ENCODE data around the gene DNAAF5. TPM values are rescaled to one million over a fixed set of nuclear protein-coding genes. Genes with fewer than 3 reads are reported as not detected.

The DNAAF5 gene
- total RNA-seq, 1 donor from 2014 or later = 15.3 TPM

GRCh38 chr7:774161-775109 is 47.9 kb downstream of the DNAAF5 start:
- peak; percentile 99 for TF ChIP-seq CTCF (IDR thresholded peaks at IDR 0.05)
- no peaks in the 10 kb centered on the region for H3K9me3 Mint-ChIP-seq (ENCODE audit: low read depth)
- no peak overlapping the region for H3K4me3 Mint-ChIP-seq (ENCODE audit: unreplicated experiment)
- DNase-seq (ENCODE audit: low spot score) = no peak
- peaks cover 10% of the 10 kb centered on the region for H3K36me3 Mint-ChIP-seq (ENCODE audit: low read depth)
- H3K27me3 Mint-ChIP-seq (ENCODE audit: low read depth) = no peaks in the 10 kb centered on the region
- peaks cover 31% of the 10 kb centered on the region for H3K4me1 Mint-ChIP-seq (ENCODE audit: low read depth)
- no peak overlapping the region for H3K27ac Mint-ChIP-seq (ENCODE audit: unreplicated experiment)

- Mint-ChIP-seq H3K4me1 (ENCODE audit: low read depth) (peaks cover 43% of the 10 kb centered on the region), H3K27ac (ENCODE audit: unreplicated experiment) (no peak overlapping the region), H3K36me3 (ENCODE audit: low read depth) (peaks cover 10% of the 10 kb centered on the region), H3K9me3 (ENCODE audit: low read depth) (no peaks in the 10 kb centered on the region), H3K27me3 (ENCODE audit: low read depth) (no peaks in the 10 kb centered on the region), H3K4me3 (ENCODE audit: unreplicated experiment) (no peak overlapping the region)
- no peak for TF ChIP-seq CTCF (IDR thresholded peaks at IDR 0.05)
- DNase-seq (ENCODE audit: low spot score) = no peak
These were observed 49.9 kb downstream of the DNAAF5 start for GRCh38 chr7:776381-776780.

- H3K27ac Mint-ChIP-seq (ENCODE audit: unreplicated experiment) = no peak overlapping the region
- H3K4me1 Mint-ChIP-seq (ENCODE audit: low read depth) = peaks cover 44% of the 10 kb centered on the region
- no peaks in the 10 kb centered on the region for H3K9me3 Mint-ChIP-seq (ENCODE audit: low read depth)
- H3K4me3 Mint-ChIP-seq (ENCODE audit: unreplicated experiment) = no peak overlapping the region
- H3K27me3 Mint-ChIP-seq (ENCODE audit: low read depth) = no peaks in the 10 kb centered on the region
- peaks cover 10% of the 10 kb centered on the region for H3K36me3 Mint-ChIP-seq (ENCODE audit: low read depth)
- DNase-seq (ENCODE audit: low spot score) = no peak
- no peak for TF ChIP-seq CTCF (IDR thresholded peaks at IDR 0.05)
These were observed 50.7 kb downstream of the DNAAF5 start for GRCh38 chr7:776992-777727.

- TF ChIP-seq CTCF (IDR thresholded peaks at IDR 0.05) = no peak
- Mint-ChIP-seq H3K27ac (ENCODE audit: unreplicated experiment) (no peak overlapping the region), H3K4me1 (ENCODE audit: low read depth) (peaks cover 44% of the 10 kb centered on the region), H3K36me3 (ENCODE audit: low read depth) (peaks cover 11% of the 10 kb centered on the region), H3K27me3 (ENCODE audit: low read depth) (no peaks in the 10 kb centered on the region), H3K4me3 (ENCODE audit: unreplicated experiment) (no peak overlapping the region), H3K9me3 (ENCODE audit: low read depth) (no peaks in the 10 kb centered on the region)
- DNase-seq (ENCODE audit: low spot score) = no peak
These were observed 51.2 kb downstream of the DNAAF5 start for GRCh38 chr7:777728-778078.

GRCh38 chr7:778271-778967 is 51.9 kb downstream of the DNAAF5 start:
- no peak overlapping the region for H3K27ac Mint-ChIP-seq (ENCODE audit: unreplicated experiment)
- peaks cover 44% of the 10 kb centered on the region for H3K4me1 Mint-ChIP-seq (ENCODE audit: low read depth)
- peaks cover 16% of the 10 kb centered on the region for H3K36me3 Mint-ChIP-seq (ENCODE audit: low read depth)
- no peak for DNase-seq (ENCODE audit: low spot score)
- H3K9me3 Mint-ChIP-seq (ENCODE audit: low read depth) = no peaks in the 10 kb centered on the region
- no peak for TF ChIP-seq CTCF (IDR thresholded peaks at IDR 0.05)
- no peak overlapping the region for H3K4me3 Mint-ChIP-seq (ENCODE audit: unreplicated experiment)
- H3K27me3 Mint-ChIP-seq (ENCODE audit: low read depth) = no peaks in the 10 kb centered on the region
